ENCODE results near the gene AOPEP.

- no peak for TF ChIP-seq CTCF (IDR thresholded peaks at IDR 0.05)
- no peak for TF ChIP-seq STAT6 (CRISPR knock-in tag; conservative IDR thresholded peaks at IDR 0.05; ENCODE audit: low read depth)
- TF ChIP-seq ATF3 (CRISPR knock-in tag; conservative IDR thresholded peaks at IDR 0.05), result no peak
- no peak for TF ChIP-seq MLX (CRISPR knock-in tag; IDR thresholded peaks at IDR 0.05)
- no peak for TF ChIP-seq TEAD1 (CRISPR knock-in tag; IDR thresholded peaks at IDR 0.05)
- no peak for TF ChIP-seq MAX (CRISPR knock-in tag; IDR thresholded peaks at IDR 0.05)
- no peak for TF ChIP-seq EMX1 (CRISPR knock-in tag; IDR thresholded peaks at IDR 0.05)
- no peak for TF ChIP-seq JUN (CRISPR knock-in tag; IDR thresholded peaks at IDR 0.05)
These were observed 406.1 kb downstream of the AOPEP start for GRCh38 chr9:95132366-95133324.

Measured in WTC11 (cell line).